HL-60/S4 treated with retinoic acid at 250 ng/mL for 4 days and 3 days (cell line): ENCODE data around the gene REEP5.
"Not testable (repeated sequence)": the region's sequence is repeated elsewhere in the genome, so short reads cannot be mapped to it uniquely, and the experiment has no call there.

Experiments used
- in situ Hi-C: fragments of 300-500 bp; cut with MboI; formaldehyde crosslinking; loops from 2 replicates; pipeline ENCODE4 v1.7.0; 2022; ENCODE audit warnings: low sequenced_read_pairs

REEP5 gene

GRCh38 chr5:112892776-112893175 lies 29.3 kb downstream of the REEP5 start:
- in situ Hi-C loops, result no loop called here

- in situ Hi-C loops, result not testable (repeated sequence)
Observed at GRCh38 chr5:112892066-112892465, 30.0 kb downstream of the REEP5 start.

GRCh38 chr5:112886975-112887374 lies 35.1 kb downstream of the REEP5 start:
- in situ Hi-C loops, result no loop called here

- in situ Hi-C loops, result no loop called here
Observed at GRCh38 chr5:112885001-112885400, 37.0 kb downstream of the REEP5 start.

GRCh38 chr5:112883192-112883591 lies 38.8 kb downstream of the REEP5 start:
- in situ Hi-C loops, result no loop called here

GRCh38 chr5:112880219-112880964 lies 41.6 kb downstream of the REEP5 start:
- in situ Hi-C loops, result no loop called here

GRCh38 chr5:112878760-112879159 lies 43.3 kb downstream of the REEP5 start:
- in situ Hi-C loops, result no loop called here

- in situ Hi-C loops, result no loop called here
Observed at GRCh38 chr5:112878101-112878500, 43.9 kb downstream of the REEP5 start.

GRCh38 chr5:112876362-112876761 lies 45.7 kb downstream of the REEP5 start:
- in situ Hi-C loops, result no loop called here

GRCh38 chr5:112870966-112871365 lies 51.1 kb downstream of the REEP5 start:
- in situ Hi-C loops, result no loop called here

GRCh38 chr5:112869948-112870347 lies 52.1 kb downstream of the REEP5 start:
- in situ Hi-C loops, result no loop called here

- in situ Hi-C loops, result no loop called here
Observed at GRCh38 chr5:112867411-112867810, 54.6 kb downstream of the REEP5 start.

- in situ Hi-C loops, result no loop called here
Observed at GRCh38 chr5:112866739-112867138, 55.3 kb downstream of the REEP5 start.

- in situ Hi-C loops, result no loop called here
Observed at GRCh38 chr5:112865128-112865527, 56.9 kb downstream of the REEP5 start.

GRCh38 chr5:112863549-112863948 lies 58.5 kb downstream of the REEP5 start:
- in situ Hi-C loops, result no loop called here

GRCh38 chr5:112862085-112862484 lies 59.9 kb downstream of the REEP5 start:
- in situ Hi-C loops, result no loop called here

- in situ Hi-C loops, result no loop called here
Observed at GRCh38 chr5:112861638-112861985, 60.4 kb downstream of the REEP5 start.

- in situ Hi-C loops, result no loop called here
Observed at GRCh38 chr5:112860929-112861637, 60.9 kb downstream of the REEP5 start, which contains the start of gene SRP19. Gene SRP19 (plus strand): TSS chr5:112861287. CDS start chr5:112861377, 90 bp downstream.

GRCh38 chr5:112860571-112860928 lies 61.5 kb downstream of the REEP5 start:
- in situ Hi-C loops, result not testable (repeated sequence)

GRCh38 chr5:112857866-112858265 lies 64.2 kb downstream of the REEP5 start:
- in situ Hi-C loops, result no loop called here

GRCh38 chr5:112854651-112855050 lies 67.4 kb downstream of the REEP5 start:
- in situ Hi-C loops, result no loop called here

GRCh38 chr5:112849912-112850311 lies 72.1 kb downstream of the REEP5 start:
- in situ Hi-C loops, result no loop called here
